ENCODE measurements around the gene SLN.
A peak's percentile ranks its signal among the peaks of the same experiment; 100 is the strongest.
"Not testable (repeated sequence)": the region's sequence is repeated elsewhere in the genome, so short reads cannot be mapped to it uniquely, and the experiment has no call there.

SLN gene

GRCh38 chr11:107711861-107712755 is at the start of gene SLN:
Gene SLN, minus strand, starts transcription at chr11:107712056.
- DNase-seq = no peak

DNA sequence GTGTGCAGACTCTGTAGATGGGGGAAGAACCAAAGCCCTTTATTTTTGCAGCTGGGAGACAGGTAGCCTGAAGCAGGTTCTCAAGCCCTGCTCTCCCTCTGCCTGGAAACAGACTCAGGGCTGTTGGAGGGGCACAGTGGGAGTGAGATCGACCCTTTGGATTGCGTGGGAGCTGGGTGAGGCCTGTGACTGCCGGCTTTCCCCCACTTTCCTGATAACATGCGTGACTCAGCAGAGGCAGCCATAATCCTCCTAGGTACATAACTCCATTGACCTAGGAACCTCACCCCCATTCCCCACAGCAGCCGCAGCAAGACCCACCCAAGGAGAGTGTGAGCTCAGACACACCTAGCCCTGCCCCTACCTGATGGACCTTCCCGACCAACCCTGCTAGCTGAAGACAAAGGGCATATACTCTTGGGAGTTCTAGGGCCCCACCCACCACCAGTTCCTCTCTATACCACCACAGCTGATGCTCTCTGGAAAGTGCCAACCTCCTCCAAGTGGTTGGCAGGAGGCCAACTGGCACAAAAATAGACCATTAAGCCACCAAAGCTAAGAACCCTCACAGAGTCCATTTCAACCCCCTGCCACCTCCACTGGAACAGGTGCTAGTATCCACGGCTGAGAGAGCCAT is 47.0 kb upstream of the SLN start:
- DNase-seq = not testable (repeated sequence)

DNA sequence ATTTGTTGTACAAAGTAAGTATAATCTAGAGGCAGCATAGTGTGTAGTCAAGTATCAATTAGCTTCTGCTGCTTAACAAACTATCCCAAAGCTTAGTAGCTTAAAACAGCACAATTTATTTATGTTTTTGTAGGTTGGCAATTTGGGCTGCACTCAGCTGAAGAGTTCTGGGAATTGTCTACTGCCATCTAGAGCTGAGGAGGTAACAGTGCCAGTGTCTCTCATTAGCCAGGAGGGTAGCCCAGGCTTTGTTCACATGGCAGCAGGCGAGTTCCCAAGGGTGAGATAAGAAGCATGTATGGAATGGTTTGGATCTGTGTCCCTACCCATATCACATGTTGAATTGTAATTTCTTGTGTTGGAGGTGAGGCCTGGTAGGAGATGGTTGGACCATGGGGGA is 45.8 kb upstream of the SLN start:
- DNase-seq = no peak

GRCh38 chr11:107756553-107756952 is 44.7 kb upstream of the SLN start:
- DNase-seq = peak in 6 of 14 donors; percentile 2 to 24 (median 7)

- DNase-seq = no peak
These were observed 41.3 kb upstream of the SLN start for GRCh38 chr11:107752949-107753822.

- DNase-seq = no peak
These were observed 40.7 kb upstream of the SLN start for GRCh38 chr11:107752508-107752907.

DNA sequence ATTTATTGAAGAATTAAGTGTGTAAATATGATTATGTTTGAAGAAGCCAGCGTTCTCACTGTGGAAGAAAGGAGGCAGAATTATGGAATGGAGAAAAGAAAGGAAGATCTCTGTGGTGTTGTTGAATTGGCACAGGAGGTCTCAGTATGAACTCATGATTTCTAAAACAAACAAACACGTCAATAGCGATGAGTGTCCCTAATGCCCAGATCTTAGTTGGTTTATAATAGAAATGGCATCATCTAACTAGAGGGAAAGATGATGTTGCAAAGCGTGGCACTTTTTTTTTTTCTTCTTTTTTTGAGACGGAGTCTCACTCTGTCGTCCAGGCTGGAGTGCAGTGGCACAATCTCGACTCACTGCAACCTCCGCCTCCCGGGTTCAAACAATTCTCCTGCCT is 39.2 kb upstream of the SLN start:
- DNase-seq = no peak

- no peak for DNase-seq
These were observed 38.5 kb upstream of the SLN start for GRCh38 chr11:107750313-107750712.

DNA sequence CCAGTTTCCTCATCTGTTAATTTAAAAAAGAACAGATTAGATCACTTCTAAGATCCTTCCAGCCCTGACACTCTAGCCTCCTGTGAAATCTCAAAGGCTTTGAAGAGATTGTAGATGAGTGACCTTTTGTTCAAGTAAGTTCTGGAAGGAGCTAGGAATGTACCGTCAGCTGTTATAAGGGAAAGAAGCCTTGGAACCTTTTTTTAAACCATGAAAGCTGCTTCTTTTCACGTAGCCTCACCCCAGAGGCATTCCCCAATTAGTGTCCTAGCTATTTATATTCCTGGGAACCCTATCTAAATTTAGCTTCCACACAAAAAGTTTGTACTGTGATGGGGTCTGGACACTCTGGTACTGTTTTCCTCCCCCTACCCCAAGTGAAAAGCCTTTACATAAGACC is 35.8 kb upstream of the SLN start:
- DNase-seq = no peak

DNA sequence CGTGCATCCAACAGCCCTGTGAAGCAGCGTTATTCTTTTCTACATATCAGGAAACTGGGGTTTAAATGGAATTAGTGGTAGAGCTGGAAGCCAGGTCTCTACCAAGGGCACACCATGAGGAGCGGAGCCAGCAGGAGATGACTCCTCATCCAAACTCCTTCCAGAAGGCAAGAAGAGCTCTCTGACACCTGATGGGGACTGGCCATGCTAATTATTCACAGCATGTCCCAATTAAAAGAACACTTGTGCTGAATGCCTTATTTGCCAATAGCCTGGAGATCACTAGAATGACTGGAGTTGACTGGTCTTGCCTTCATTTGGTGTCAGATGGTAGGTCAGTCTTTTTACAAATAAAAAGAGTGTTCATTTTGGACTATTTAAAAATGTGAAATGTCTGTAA is 32.9 kb upstream of the SLN start:
- peak in 2 of 14 donors; percentile 10 to 93 for DNase-seq

DNA sequence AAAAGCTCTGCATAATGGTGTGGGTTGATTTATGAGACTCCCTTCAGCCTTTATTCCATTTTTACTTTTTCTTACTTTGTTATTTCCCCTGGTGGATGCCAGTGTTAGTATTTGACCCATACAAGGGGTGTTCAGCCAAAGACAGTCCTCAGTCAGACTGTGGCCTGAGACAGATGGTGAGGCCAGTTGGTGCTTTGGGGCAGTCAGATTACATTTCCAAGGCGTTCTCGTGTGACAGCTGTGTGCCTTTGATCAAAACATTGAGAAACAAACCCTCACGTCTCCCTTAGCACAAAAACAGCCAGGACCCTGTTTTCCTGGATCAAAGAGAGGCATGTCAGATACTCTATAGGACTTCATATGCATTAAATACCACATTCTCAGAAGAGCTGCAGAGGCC is 31.3 kb upstream of the SLN start:
- peak in 1 of 14 donors; percentile 68 for DNase-seq

DNA sequence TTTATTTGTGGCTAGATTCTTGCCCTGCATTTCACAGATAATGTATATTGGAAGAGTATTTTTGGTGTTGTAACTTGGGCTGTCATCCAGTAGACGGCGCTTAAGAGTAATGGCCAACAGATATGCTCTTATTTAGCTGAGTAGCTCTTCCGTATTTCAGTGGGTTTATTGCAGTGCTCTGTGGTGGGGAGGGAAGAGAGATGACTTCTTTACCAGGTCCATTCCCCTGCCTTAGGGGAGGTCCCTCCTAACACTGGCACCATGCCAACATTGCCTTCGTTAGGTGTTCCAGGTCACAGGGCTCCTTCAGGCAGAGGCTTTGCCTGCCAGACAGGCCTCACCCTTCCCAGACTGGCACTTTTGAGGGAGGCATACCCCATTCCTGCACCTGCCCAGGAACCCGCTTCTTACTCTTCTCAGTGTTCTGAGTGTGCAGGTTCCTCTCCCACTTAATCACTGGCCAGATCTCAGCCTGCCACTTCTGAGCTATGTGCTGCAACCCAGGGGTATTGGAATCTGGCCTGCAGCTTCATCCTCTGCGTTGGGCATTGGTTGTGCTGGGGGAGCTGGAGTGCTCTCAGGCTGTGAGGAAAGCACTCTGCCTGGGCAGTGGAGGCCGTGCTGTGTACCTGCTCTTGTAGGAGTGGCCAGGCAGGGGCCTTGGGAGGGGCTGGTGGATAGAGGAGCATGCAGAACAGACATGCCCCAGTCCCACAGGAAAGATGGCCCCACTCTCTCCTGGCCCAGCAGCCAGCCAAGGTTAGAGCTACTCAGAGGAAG is 29.4 kb upstream of the SLN start:
- no peak for DNase-seq

GRCh38 chr11:107740271-107740670 is 28.4 kb upstream of the SLN start:
- no peak for DNase-seq

DNA sequence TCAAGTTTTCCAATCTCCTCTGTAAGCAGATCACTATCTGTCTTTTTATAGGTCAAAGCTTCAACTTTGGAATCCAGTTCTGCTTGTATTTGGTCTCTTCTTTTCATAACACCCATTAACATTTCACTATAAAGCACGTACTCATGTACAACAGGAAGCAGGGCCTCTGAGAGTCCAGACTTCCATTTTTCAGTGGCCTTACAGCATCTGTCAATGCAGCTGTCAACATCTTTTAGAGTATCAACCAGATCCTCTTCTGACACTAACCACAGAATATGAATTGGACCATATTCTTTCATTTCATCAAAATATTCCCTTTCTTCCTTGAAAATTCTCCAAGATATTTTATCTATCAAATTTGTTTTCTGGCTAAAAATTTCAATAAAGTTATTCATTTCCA is 24.7 kb upstream of the SLN start:
- DNase-seq = no peak

DNA sequence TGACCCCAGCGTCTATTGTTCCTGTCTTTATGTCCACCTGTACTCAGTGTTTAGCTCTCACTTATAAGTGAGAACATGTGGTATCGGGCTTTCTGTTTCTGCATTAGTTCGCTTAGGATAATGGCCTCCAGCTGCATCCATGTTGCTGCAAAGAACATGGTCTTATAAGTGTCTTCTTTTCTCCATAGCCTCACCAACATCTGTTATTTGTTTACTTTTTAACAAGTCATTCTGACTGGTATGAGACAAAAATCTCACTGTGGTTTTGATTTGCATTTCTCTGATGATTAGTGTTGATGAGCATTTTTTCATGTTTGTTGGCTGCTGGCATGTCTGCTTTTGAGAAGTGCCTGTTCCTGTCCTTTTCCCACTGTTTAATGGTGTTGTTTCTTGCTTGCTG is 21.7 kb upstream of the SLN start:
- DNase-seq = no peak

DNA sequence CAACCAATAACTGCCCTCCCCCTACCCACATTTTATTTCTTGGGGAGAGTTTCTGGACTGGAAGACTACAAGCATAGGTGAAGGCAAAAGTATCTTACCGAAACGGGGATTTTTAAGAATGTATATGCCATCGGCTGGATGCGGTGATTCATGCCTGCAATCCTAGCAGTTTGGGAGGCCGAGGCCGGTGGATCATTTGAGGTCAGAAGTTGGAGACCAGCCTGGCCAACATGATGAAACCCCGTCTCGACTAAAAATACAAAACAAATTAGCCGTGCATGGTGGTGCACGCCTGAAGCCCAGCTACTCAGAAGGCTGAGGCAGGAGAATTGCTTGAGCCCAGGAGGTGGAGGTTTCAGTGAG is 20.8 kb upstream of the SLN start:
- no peak for DNase-seq

- DNase-seq = no peak
These were observed 20.3 kb upstream of the SLN start for GRCh38 chr11:107731941-107732688.

- DNase-seq = no peak
These were observed 10.8 kb upstream of the SLN start for GRCh38 chr11:107722662-107723061.

DNA sequence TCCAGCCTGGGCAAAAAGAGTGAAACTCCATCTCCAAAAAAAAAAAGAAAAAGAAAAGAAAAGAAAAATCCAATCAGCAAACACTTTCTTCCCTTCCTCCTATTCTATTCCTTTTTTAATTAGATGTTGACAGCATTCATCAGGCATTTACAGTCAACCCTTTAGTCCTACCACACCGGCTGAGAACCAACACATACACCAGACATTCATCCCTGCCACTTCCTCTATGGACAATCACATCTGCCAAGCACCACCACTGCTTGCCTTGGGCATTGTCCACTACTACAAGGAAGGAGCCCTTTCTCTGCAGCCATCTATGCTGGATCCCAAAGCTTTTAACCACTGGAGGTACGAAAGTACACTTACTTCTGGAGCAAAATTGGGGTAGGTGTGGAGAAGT is 9.4 kb upstream of the SLN start:
- DNase-seq = no peak

DNA sequence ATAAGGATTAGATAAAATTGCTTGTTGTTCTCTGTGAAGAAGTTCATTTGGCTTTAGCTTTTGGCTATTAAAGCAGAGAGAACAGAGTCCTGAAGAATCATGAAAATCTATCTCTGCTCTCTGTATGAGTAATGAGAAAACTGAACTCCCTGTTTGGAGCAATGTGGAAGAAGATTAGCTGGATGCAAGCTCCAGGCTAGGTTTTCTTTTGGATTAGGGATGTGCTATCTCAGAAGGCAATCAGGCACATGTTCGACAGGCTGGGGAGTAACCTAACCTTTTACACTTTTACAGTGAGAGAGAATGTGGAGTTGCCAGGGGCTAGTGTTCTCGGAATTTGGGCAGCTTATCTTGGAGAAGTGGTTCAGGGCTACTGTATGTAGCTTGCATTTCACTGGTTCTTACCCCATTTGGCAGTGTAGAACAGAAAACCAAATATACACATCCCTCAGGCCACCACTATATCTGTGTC is 8.5 kb upstream of the SLN start:
- no peak for DNase-seq

DNA sequence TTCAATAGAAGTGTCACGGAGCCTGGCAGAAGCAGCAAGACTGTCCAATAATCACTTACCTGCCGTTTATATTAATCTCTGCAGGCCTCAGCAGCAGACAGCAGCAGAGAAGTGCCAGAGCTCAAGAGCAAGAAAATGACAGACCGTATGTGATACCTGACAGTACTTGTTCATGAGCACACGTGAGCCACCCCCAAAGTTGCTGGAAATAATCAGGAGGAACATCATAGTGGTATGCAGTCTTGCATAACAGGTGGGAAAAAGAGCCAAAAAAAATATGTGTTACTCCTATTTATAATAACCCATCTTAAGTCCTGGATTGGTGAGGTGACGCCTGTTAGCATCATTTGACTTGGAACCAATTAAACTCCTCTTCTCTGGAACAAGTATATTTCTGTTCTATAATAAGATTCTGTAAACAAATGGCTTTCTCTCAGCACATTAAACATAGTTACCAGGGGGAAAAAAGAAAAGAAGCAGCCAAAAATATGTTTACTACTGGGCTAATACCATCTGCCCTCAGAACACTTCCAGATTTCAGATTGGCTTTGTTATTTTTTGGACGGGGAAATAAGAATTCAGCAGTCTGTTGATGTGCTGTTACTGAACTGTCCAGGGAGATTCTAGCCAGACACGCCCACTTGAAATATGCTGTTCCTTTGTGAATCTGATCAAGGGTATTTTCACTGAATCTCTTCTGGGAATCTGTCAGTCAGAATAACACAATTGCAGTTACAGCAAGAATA is 7.9 kb upstream of the SLN start:
- peak in 1 of 14 donors; percentile 95 for DNase-seq

Measured in C1 segment of cervical spinal cord (tissue), 14 donors.